Endothelial cell of umbilical vein (primary cell): Measurements from ENCODE around the gene HSPA12A. TPM values are rescaled to one million over a fixed set of nuclear protein-coding genes. Genes with fewer than 3 reads are reported as not detected.

Source experiments
- BruUV-seq: library from RNA; stranded (reverse); fragments of 400-500 nt; replicated peaks from 2 replicates; lab custom pipeline; 2021; lab: Mats Ljungman, UMichigan
- CTCF ChIA-PET: fragments of 300-600, 350-600 bp; sonication (Branson Sonifier 250); formaldehyde crosslinking; loops from one replicate; lab custom pipeline; 2021; ENCODE audit warnings: antibody characterized with exemption, inconsistent platforms; lab: Charles Lee
- POLR2A ChIA-PET: fragments of 300-600, 350-600 bp; sonication (Branson Sonifier 250); formaldehyde crosslinking; loops from one replicate; lab custom pipeline; 2021; ENCODE audit warnings: antibody characterized with exemption, inconsistent platforms; lab: Charles Lee
- DNase-seq: peaks from one replicate; pipeline ENCODE4 v3.0.0-alpha.2; 2011; ENCODE audit warnings: low read depth, low spot score
- FAIRE-seq: peaks from 2 replicates; lab custom pipeline; 2011; peaks lifted over from hg19 to GRCh38; lab: Jason Lieb, UNC
- H2AFZ ChIP-seq: 2 replicates; pipeline ENCODE4 v1.6.0; 2012; ENCODE audit warnings: low read depth, low read length, control low read depth, inconsistent platforms
- H3K27ac ChIP-seq: 2 replicates; pipeline ENCODE4 v1.5.1; 2011; ENCODE audit warnings: low read depth, mild to moderate bottlenecking, control low read depth, low read length, moderate library complexity; ENCODE audit not compliant: insufficient read depth
- H3K27me3 ChIP-seq, 2 experiments: 2 replicates each; pipeline versions ENCODE4 v1.6.0 to v1.6.1; 2011; ENCODE audit warnings: low read length in 2 of 2, mixed read lengths in 1 of 2; ENCODE audit not compliant: control insufficient read depth in 2 of 2, insufficient read depth in 2 of 2
- H3K36me3 ChIP-seq, 2 experiments: 2 replicates in 1 of 2; 3 replicates in 1 of 2; pipeline ENCODE4 v1.5.1; 2011; ENCODE audit warnings: low read length in 2 of 2, mild to moderate bottlenecking in 1 of 2, moderate library complexity in 1 of 2; ENCODE audit not compliant: control insufficient read depth in 2 of 2, insufficient read depth in 2 of 2; ENCODE audit errors: extremely low read depth in 1 of 2
- H3K4me1 ChIP-seq: 3 replicates; pipeline ENCODE4 v1.5.1; 2011; ENCODE audit warnings: mild to moderate bottlenecking, low read length; ENCODE audit not compliant: control insufficient read depth, insufficient read depth; ENCODE audit errors: extremely low read depth
- H3K4me2 ChIP-seq: 2 replicates; pipeline ENCODE4 v1.6.1; 2011; ENCODE audit warnings: low read length, control low read depth, mixed read lengths; ENCODE audit not compliant: insufficient read depth
- H3K4me3 ChIP-seq, 3 experiments: fragments of 200-600 bp in 1 of 3; sonication (generic), shearing (Covaris generic) in 1 of 3; replicated peaks in 1 of 3; 2 replicates each; pipeline ENCODE4 v1.5.1; 2011 to 2016; ENCODE audit warnings: control low read depth in 3 of 3, low read length in 3 of 3, mild to moderate bottlenecking in 2 of 3, inconsistent platforms in 1 of 3, low read depth in 1 of 3, moderate library complexity in 1 of 3; ENCODE audit not compliant: insufficient read depth in 1 of 3
- H3K79me2 ChIP-seq: 2 replicates; pipeline ENCODE4 v1.6.0; 2012; ENCODE audit warnings: low read length, inconsistent platforms; ENCODE audit not compliant: control insufficient read depth, insufficient read depth
- H3K9ac ChIP-seq: replicated peaks from 2 replicates; pipeline ENCODE3; 2011; ENCODE audit warnings: low read length, control low read depth; ENCODE audit not compliant: insufficient read depth; ENCODE audit errors: extremely low read depth
- H3K9me1 ChIP-seq: replicated peaks from 3 replicates; pipeline ENCODE4 v1.6.0; 2011; ENCODE audit warnings: mild to moderate bottlenecking, low read length; ENCODE audit not compliant: control insufficient read depth, insufficient read depth; ENCODE audit errors: extremely low read depth
- H3K9me3 ChIP-seq: replicated peaks from 2 replicates; pipeline ENCODE4 v1.5.1; 2012; ENCODE audit warnings: low read length, inconsistent platforms; ENCODE audit not compliant: control insufficient read depth, insufficient read depth
- H4K20me1 ChIP-seq: replicated peaks from 2 replicates; pipeline ENCODE3; 2011; ENCODE audit warnings: mild to moderate bottlenecking, low read length; ENCODE audit not compliant: control insufficient read depth, insufficient read depth; ENCODE audit errors: extremely low read depth
- CTCF ChIP-seq, 2 donors: IDR thresholded peaks; 1 replicate in 1 of 2; 2 replicates in 1 of 2; pipeline ENCODE4 v1.5.1; 2011; ENCODE audit warnings: low read length in 2 of 2, mild to moderate bottlenecking in 2 of 2, moderate library complexity in 2 of 2, control low read depth in 1 of 2, inconsistent platforms in 1 of 2, low read depth in 1 of 2; ENCODE audit not compliant: insufficient read depth in 1 of 2; ENCODE audit errors: extremely low read depth in 1 of 2
- EZH2 ChIP-seq: IDR thresholded peaks from 2 replicates; pipeline ENCODE4 v1.6.1; 2012; ENCODE audit warnings: borderline replicate concordance, low read depth, mild to moderate bottlenecking, moderate library complexity, low read length, inconsistent platforms; ENCODE audit not compliant: severe bottlenecking
- FOS ChIP-seq: IDR thresholded peaks from 2 replicates; pipeline ENCODE4 v1.6.1; 2011; ENCODE audit warnings: mild to moderate bottlenecking, low read length, moderate library complexity, borderline replicate concordance; ENCODE audit not compliant: insufficient read depth
- GATA2 ChIP-seq: IDR thresholded peaks from 2 replicates; pipeline ENCODE4 v1.7.0; 2011; ENCODE audit warnings: low read depth, mild to moderate bottlenecking, moderate library complexity, mixed read lengths, low read length; ENCODE audit not compliant: insufficient read length, insufficient read depth
- JUN ChIP-seq: IDR thresholded peaks from 2 replicates; pipeline ENCODE4 v1.6.1; 2011; ENCODE audit warnings: borderline replicate concordance, low read depth; ENCODE audit not compliant: insufficient read length, insufficient read depth
- MAX ChIP-seq: IDR thresholded peaks from 2 replicates; pipeline ENCODE4 v1.6.1; 2011; ENCODE audit not compliant: insufficient read depth, insufficient read length
- MYC ChIP-seq: IDR thresholded peaks from one replicate; pipeline ENCODE4 v1.6.1; 2011; ENCODE audit warnings: mild to moderate bottlenecking, low read depth, low read length
- POLR2A ChIP-seq: IDR thresholded peaks from 2 replicates; pipeline ENCODE4 v1.6.1; 2012; ENCODE audit warnings: low read depth, mild to moderate bottlenecking, control low read depth, low read length
- POLR2AphosphoS5 ChIP-seq: IDR thresholded peaks from 2 replicates; pipeline ENCODE4 v1.6.1; 2012; ENCODE audit warnings: low read depth, mild to moderate bottlenecking, control low read depth, low read length, moderate library complexity; ENCODE audit not compliant: insufficient read depth
- dilution Hi-C: fragments of 300-500 bp; cut with MboI; formaldehyde crosslinking; loops from one replicate; pipeline ENCODE4 v1.15.0; 2019; ENCODE audit warnings: low sequenced_read_pairs; ENCODE audit not compliant: extremely low pct_ligation_motif_present
- intact Hi-C: fragments of 100-400 bp; cut with micrococcal nuclease; formaldehyde crosslinking; loops from one replicate; pipeline ENCODE4 v1.10.0; 2022
- polyA plus RNA-seq, 4 experiments: library from polyadenylated mRNA; depleted of rRNA in 3 of 4; stranded (reverse) in 3 of 4; unstranded in 1 of 4; fragments of >200 nt; gene quantifications; 2 replicates each; pipeline versions ENCODE4 v1.2.1 to v1.2.3, GENCODE V29; 2011 to 2012; ENCODE audit warnings: missing spikeins in 1 of 4
- total RNA-seq: library from RNA; stranded (reverse); gene quantifications from 2 replicates; pipeline ENCODE4 v1.2.3, GENCODE V29; 2021

HSPA12A gene
- total and polyA plus RNA-seq, 2 donors (not counting 3 experiments of a cell fraction or from before 2014, with no cell fraction given), result 0.22 to 0.29 TPM

DNA sequence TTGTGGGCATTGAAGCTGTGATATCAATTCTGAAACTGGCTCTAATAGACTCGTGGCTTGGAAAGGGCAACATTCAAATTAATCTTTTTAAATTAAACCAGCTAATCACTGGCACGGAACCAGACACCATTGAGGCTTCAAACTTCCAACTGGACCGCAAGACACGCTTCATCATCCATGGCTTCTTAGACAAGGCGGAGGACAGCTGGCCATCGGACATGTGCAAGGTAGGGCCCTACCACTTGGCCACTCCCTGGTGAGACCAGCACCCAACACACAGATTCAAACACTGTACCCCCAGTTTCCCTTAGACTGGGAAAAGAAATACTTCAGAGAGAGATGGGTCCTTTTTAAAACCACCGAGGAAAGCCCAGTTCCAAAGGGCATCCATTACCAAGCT is 116.5 kb downstream of the HSPA12A start:
- CTCF ChIA-PET, result no interaction called here
- intact Hi-C loops, result no loop called here
- BruUV-seq, result no TSS peak

DNA sequence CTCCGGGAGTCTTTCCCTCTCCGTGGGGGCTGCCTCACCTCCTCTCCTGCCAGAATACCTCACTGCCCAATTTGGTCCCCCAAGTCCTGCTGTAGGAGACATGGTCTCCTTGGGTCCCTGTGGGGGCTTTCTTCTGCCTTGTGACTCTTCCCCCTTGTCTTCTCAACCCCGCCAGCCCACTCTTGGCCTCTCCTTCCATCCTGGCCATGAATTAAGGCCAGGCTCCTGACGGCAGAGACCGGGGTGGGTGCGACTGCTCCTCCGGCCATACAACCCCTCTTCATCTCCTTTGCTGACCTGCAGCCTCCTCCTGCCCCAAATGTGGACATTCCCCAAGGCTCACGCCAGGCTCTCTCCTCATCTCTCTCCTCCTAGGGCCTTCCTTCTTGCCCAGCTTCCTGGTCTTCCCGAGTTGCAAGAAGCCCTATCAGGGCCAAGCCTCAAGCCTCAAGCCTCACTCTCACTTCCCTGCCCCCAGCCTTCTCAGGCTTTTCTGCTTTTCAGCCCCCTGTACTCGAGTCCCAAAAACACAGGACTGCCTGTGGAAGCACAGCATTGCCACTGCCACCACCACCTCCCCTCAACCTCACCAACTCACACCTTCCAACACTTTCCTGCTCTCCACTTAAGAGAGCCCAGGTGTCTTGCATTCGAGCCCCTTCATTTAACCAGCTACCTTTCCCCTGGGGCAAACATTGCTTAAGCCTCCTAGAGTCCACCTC is 120.3 kb downstream of the HSPA12A start:
- H3K27ac ChIP-seq, result no peak overlapping the region
- H3K27me3 ChIP-seq, result no peaks in the 10 kb centered on the region
- TF ChIP-seq JUN, result no peak
- TF ChIP-seq FOS, result no peak
- no peak for TF ChIP-seq MYC
- TF ChIP-seq POLR2A, result no peak
- TF ChIP-seq MAX, result no peak
- TF ChIP-seq EZH2, result no peak
- no peak for TF ChIP-seq POLR2AphosphoS5
- TF ChIP-seq GATA2, result no peak
- TF ChIP-seq CTCF (IDR thresholded peaks at IDR 0.05; ENCODE audit: extremely low read depth in 1 of 2, insufficient read depth in 1 of 2, low read depth in 1 of 2, low read length in 2 of 2), result no peak
- H3K9me3 ChIP-seq, result no peaks in the 10 kb centered on the region
- no peak overlapping the region for H2AFZ ChIP-seq
- CTCF ChIA-PET, result no interaction called here
- no TSS peak for BruUV-seq
- no peak overlapping the region for H3K4me2 ChIP-seq
- no peak overlapping the region for H3K4me3 ChIP-seq
- no peaks in the 10 kb centered on the region for H3K9me1 ChIP-seq
- H3K4me1 ChIP-seq, result no peaks in the 10 kb centered on the region
- POLR2A ChIA-PET, result no interaction called here
- FAIRE-seq, result no peak
- no peak overlapping the region for H3K9ac ChIP-seq
- no peaks in the 10 kb centered on the region for H3K79me2 ChIP-seq
- dilution Hi-C loops, result no loop called here
- no peak for DNase-seq
- intact Hi-C loops, result no loop called here
- no peaks in the 10 kb centered on the region for H3K36me3 ChIP-seq
- no peaks in the 10 kb centered on the region for H4K20me1 ChIP-seq

More for the DNA sequence above, 116.5 kb downstream of the HSPA12A start:
- Histone ChIP-seq H3K9me3 (no peaks in the 10 kb centered on the region), H2AFZ (no peak overlapping the region), H3K27ac (no peak overlapping the region), H3K9ac (no peak overlapping the region), H3K4me3 (no peak overlapping the region), H3K27me3 (no peaks in the 10 kb centered on the region), H4K20me1 (no peaks in the 10 kb centered on the region), H3K36me3 (no peaks in the 10 kb centered on the region), H3K79me2 (no peaks in the 10 kb centered on the region), H3K9me1 (no peaks in the 10 kb centered on the region), H3K4me2 (no peak overlapping the region), H3K4me1 (no peaks in the 10 kb centered on the region)
- POLR2A ChIA-PET, result no interaction called here
- no peak for FAIRE-seq
- TF ChIP-seq MYC (no peak), MAX (no peak), EZH2 (no peak), FOS (no peak), GATA2 (no peak), POLR2AphosphoS5 (no peak), JUN (no peak), POLR2A (no peak)
- no peak for DNase-seq
- dilution Hi-C loops, result no loop called here
